Panc1 (cell line): ENCODE data around the gene RAPSN. TPM values are rescaled to one million over a fixed set of nuclear protein-coding genes. Genes with fewer than 3 reads are reported as not detected.

Experiments
- ATAC-seq: fragments of 200-7000 bp; cut with Tn5 transposase; 2 replicates; pipeline ENCODE4 v1.9.1; 2020; ENCODE audit warnings: mild to moderate bottlenecking, moderate library complexity
- BruUV-seq: library from RNA; stranded (reverse); fragments of 400-500 nt; replicated peaks from 2 replicates; lab custom pipeline; 2021; lab: Mats Ljungman, UMichigan
- CTCF ChIA-PET: fragments of 300-600 bp; sonication (Branson Sonifier 250); formaldehyde crosslinking; loops from one replicate; lab custom pipeline; 2022; ENCODE audit warnings: antibody characterized with exemption; lab: Charles Lee
- POLR2A ChIA-PET: fragments of 300-600 bp; sonication (Branson Sonifier 250); formaldehyde crosslinking; loops from one replicate; lab custom pipeline; 2022; ENCODE audit warnings: antibody characterized with exemption; lab: Charles Lee
- DNase-seq: peaks from one replicate; pipeline ENCODE4 v3.0.0-alpha.2; 2010; ENCODE audit warnings: low read depth, low spot score
- H3K27ac ChIP-seq: 2 replicates; pipeline ENCODE4 v1.5.1; 2011; ENCODE audit warnings: mild to moderate bottlenecking, low read length, inconsistent platforms
- H3K27me3 ChIP-seq: fragments of 200-500 bp; sonication (Bioruptor generic); 2 replicates; pipeline ENCODE4 v1.6.0; 2014; ENCODE audit warnings: low read length, inconsistent platforms; ENCODE audit not compliant: control insufficient read depth, insufficient read depth
- H3K36me3 ChIP-seq: fragments of 200-500 bp; sonication (Bioruptor generic); 2 replicates; pipeline ENCODE4 v1.5.1; 2014; ENCODE audit warnings: inconsistent platforms, mild to moderate bottlenecking, low read length, moderate library complexity; ENCODE audit not compliant: control insufficient read depth, insufficient read depth
- H3K4me1 ChIP-seq: 2 replicates; pipeline ENCODE4 v1.5.1; 2011; ENCODE audit warnings: inconsistent platforms, mild to moderate bottlenecking, low read length, moderate library complexity; ENCODE audit not compliant: control insufficient read depth, insufficient read depth
- H3K4me3 ChIP-seq, 2 experiments: 2 replicates each; pipeline ENCODE4 v1.5.1; 2011 to 2012; ENCODE audit warnings: low read depth in 2 of 2, low read length in 2 of 2, mild to moderate bottlenecking in 2 of 2, inconsistent platforms in 1 of 2, moderate library complexity in 1 of 2
- H3K9me3 ChIP-seq: fragments of 200-500 bp; sonication (Bioruptor generic); 2 replicates; pipeline ENCODE4 v1.5.1; 2014; ENCODE audit warnings: low read depth, mild to moderate bottlenecking, inconsistent platforms, low read length, moderate library complexity; ENCODE audit not compliant: control insufficient read depth, insufficient read depth
- POLR2AphosphoS5 ChIP-seq: IDR thresholded peaks from 2 replicates; pipeline ENCODE4 v1.6.1; 2012; ENCODE audit warnings: mild to moderate bottlenecking, low read depth, low read length, moderate library complexity
- SIN3A ChIP-seq: IDR thresholded peaks from 2 replicates; pipeline ENCODE4 v1.6.1; 2012; ENCODE audit warnings: low read depth, mild to moderate bottlenecking, low read length, moderate library complexity, borderline replicate concordance; ENCODE audit not compliant: insufficient read depth
- TCF7L2 ChIP-seq: IDR thresholded peaks from 2 replicates; pipeline ENCODE4 v1.6.1; 2011; ENCODE audit warnings: mild to moderate bottlenecking, low read depth, low read length, inconsistent platforms
- in situ Hi-C: cut with HindIII; loops from 2 replicates; pipeline ENCODE4 v1.10.0; 2016; ENCODE audit warnings: low sequenced_read_pairs, low pct_unique_long_range_greater_than_20kb
- intact Hi-C: fragments of 100-400 bp; cut with micrococcal nuclease; formaldehyde crosslinking; loops from one replicate; pipeline ENCODE4 v1.10.0; 2022; ENCODE audit not compliant: unreplicated experiment
- total RNA-seq: library from RNA; stranded (reverse); gene quantifications from one replicate; pipeline ENCODE4 v1.2.1, GENCODE V29; 2021; ENCODE audit not compliant: unreplicated experiment
- TF ChIP-seq, protein P1 (sequence below), 2 experiments: IDR thresholded peaks; 2 replicates each; pipeline ENCODE4 v1.6.1; 2011 to 2012; ENCODE audit warnings: low read depth in 2 of 2, control low read depth in 1 of 2, low read length in 1 of 2, mild to moderate bottlenecking in 1 of 2, moderate library complexity in 1 of 2; ENCODE audit not compliant: insufficient read depth in 1 of 2
- TF ChIP-seq, protein P2 (sequence below): fragments of 450-650 bp; IDR thresholded peaks from 2 replicates; pipeline ENCODE4 v1.5.1; 2017; ENCODE audit warnings: mild to moderate bottlenecking

The RAPSN gene
- total RNA-seq, 1 experiment from 2014 or later = 1.8 TPM

DNA sequence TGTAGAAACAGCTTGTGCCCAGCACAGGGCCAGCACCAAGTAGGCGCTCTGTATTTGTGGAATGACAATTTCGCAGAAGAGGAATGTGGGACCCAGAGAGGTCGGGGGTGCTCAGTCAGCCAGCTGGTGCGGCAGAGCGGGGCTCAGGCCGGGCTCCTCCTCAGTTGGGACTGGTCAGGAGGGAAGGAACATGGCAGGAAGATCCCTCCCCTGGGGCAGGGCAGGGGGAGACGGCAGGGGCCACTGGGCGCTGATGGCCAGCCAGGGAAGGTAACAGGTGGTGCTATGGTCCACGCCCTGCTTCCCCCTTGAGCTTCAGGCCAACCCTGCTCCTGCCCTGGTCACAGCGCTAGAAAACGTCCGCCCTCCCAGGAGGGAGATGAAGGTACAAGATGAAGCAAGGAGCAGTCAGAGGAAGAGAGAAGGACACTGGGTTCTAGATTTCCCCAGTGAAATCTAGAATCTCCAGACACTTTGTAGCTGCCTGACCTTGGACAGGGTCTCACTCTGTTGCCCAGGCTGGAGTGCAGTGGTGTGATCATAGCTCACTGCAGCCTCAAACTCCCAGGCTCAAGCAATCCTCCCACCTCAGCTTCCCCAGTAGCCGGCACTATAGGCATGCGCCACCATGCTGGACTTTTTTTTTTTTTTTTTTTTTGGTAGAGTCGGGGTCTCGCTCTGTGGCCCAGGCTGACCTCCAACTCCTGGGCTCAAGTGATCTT is 57.1 kb downstream of the RAPSN start:
- POLR2A ChIA-PET = no interaction called here
- Histone ChIP-seq H3K27ac (no peak overlapping the region), H3K4me3 (no peak overlapping the region), H3K9me3 (no peaks in the 10 kb centered on the region), H3K4me1 (no peaks in the 10 kb centered on the region; the same call in 1 of the 2 replicates), H3K36me3 (no peaks in the 10 kb centered on the region), H3K27me3 (no peaks in the 10 kb centered on the region)
- TF ChIP-seq, protein P1, sequence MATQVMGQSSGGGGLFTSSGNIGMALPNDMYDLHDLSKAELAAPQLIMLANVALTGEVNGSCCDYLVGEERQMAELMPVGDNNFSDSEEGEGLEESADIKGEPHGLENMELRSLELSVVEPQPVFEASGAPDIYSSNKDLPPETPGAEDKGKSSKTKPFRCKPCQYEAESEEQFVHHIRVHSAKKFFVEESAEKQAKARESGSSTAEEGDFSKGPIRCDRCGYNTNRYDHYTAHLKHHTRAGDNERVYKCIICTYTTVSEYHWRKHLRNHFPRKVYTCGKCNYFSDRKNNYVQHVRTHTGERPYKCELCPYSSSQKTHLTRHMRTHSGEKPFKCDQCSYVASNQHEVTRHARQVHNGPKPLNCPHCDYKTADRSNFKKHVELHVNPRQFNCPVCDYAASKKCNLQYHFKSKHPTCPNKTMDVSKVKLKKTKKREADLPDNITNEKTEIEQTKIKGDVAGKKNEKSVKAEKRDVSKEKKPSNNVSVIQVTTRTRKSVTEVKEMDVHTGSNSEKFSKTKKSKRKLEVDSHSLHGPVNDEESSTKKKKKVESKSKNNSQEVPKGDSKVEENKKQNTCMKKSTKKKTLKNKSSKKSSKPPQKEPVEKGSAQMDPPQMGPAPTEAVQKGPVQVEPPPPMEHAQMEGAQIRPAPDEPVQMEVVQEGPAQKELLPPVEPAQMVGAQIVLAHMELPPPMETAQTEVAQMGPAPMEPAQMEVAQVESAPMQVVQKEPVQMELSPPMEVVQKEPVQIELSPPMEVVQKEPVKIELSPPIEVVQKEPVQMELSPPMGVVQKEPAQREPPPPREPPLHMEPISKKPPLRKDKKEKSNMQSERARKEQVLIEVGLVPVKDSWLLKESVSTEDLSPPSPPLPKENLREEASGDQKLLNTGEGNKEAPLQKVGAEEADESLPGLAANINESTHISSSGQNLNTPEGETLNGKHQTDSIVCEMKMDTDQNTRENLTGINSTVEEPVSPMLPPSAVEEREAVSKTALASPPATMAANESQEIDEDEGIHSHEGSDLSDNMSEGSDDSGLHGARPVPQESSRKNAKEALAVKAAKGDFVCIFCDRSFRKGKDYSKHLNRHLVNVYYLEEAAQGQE (IDR thresholded peaks at IDR 0.05; ENCODE audit: insufficient read depth in 1 of 2, low read depth in 2 of 2, low read length in 1 of 2) = no peak
- TF ChIP-seq TCF7L2 (no peak), SIN3A (no peak), POLR2AphosphoS5 (no peak)
- TF ChIP-seq, protein P2, sequence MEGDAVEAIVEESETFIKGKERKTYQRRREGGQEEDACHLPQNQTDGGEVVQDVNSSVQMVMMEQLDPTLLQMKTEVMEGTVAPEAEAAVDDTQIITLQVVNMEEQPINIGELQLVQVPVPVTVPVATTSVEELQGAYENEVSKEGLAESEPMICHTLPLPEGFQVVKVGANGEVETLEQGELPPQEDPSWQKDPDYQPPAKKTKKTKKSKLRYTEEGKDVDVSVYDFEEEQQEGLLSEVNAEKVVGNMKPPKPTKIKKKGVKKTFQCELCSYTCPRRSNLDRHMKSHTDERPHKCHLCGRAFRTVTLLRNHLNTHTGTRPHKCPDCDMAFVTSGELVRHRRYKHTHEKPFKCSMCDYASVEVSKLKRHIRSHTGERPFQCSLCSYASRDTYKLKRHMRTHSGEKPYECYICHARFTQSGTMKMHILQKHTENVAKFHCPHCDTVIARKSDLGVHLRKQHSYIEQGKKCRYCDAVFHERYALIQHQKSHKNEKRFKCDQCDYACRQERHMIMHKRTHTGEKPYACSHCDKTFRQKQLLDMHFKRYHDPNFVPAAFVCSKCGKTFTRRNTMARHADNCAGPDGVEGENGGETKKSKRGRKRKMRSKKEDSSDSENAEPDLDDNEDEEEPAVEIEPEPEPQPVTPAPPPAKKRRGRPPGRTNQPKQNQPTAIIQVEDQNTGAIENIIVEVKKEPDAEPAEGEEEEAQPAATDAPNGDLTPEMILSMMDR = no peak
- no peak for ATAC-seq
- no peak for DNase-seq
- in situ Hi-C loops (no loop called here), intact Hi-C loops (no loop called here)
- CTCF ChIA-PET = interaction anchor here (0.9 kb wide), 1 partner anchor 18 kb away, joined by 7 read pairs; no protein-coding TSS in a partner anchor
- BruUV-seq = no TSS peak

DNA sequence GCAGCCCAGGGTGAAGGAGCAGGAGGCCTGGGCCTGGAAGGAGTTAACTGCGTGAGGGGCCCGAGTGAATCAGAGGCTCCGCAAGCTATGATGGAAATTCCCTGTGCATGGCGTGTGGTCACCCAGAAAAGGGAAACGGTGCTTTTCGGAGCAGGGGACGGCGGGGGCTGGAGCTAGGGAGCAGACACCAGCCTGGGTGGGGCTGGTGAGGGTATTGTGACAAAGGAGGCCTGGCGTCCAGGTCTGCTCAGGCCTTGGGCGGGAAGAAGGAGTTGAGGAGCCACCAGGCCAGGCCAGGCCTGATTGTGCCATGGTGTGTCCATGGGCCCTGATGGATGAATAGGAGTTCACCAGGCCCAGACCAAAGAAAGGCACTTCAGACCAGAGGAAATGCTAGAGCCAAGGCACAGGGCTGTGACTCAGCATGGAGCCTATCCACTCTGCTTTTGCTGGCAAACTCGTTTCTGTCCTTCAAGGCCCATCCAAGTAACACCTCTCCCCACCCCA is 57.8 kb downstream of the RAPSN start:
- ATAC-seq (no peak; the same call in 1 of the 2 replicates), DNase-seq (no peak)
- CTCF ChIA-PET = no interaction called here
- no TSS peak for BruUV-seq
- POLR2A ChIA-PET = no interaction called here
- no peaks in the 10 kb centered on the region; the same call in 1 of the 2 replicates for H3K4me1 ChIP-seq
- in situ Hi-C loops (no loop called here), intact Hi-C loops (no loop called here)
- H3K9me3 ChIP-seq = no peaks in the 10 kb centered on the region
- H3K4me3 ChIP-seq = no peak overlapping the region
- no peaks in the 10 kb centered on the region for H3K36me3 ChIP-seq
- no peaks in the 10 kb centered on the region for H3K27me3 ChIP-seq
- H3K27ac ChIP-seq = no peak overlapping the region
- TF ChIP-seq TCF7L2 (no peak), POLR2AphosphoS5 (no peak), SIN3A (no peak)
- TF ChIP-seq, protein P1 (IDR thresholded peaks at IDR 0.05; ENCODE audit: insufficient read depth in 1 of 2, low read depth in 2 of 2, low read length in 1 of 2) = no peak
- TF ChIP-seq, protein P2 = no peak
